OCI-LY1 (cell line): Measurements from ENCODE around the gene COL16A1.

Experiments used
- CTCF ChIP-seq: fragments of 200-600 bp; sonication (generic), shearing (Covaris generic); IDR thresholded peaks from 2 replicates; pipeline ENCODE4 v1.5.1; 2017; ENCODE audit warnings: mild to moderate bottlenecking, antibody characterized with exemption, low read length, moderate library complexity, mixed read lengths
- EZH2 ChIP-seq: fragments of 200-600 bp; sonication (generic), shearing (Covaris generic); IDR thresholded peaks from 2 replicates; pipeline ENCODE4 v1.8.0; 2017; ENCODE audit warnings: borderline replicate concordance, mixed run types, mild to moderate bottlenecking, antibody characterized with exemption, low read length, moderate library complexity, mixed read lengths

GRCh38 chr1:31657972-31658510, 45.8 kb downstream of the COL16A1 start:
- TF ChIP-seq CTCF: no peak
- no peak for TF ChIP-seq EZH2
